Osteoblast (primary cell): ENCODE data around the gene UQCR11. TPM values are rescaled to one million over a fixed set of nuclear protein-coding genes. Genes with fewer than 3 reads are reported as not detected.

ENCODE experiments used
- DNase-seq: peaks from one replicate; pipeline ENCODE4 v3.0.0; 2011; ENCODE audit warnings: low spot score, mixed read lengths; ENCODE audit not compliant: insufficient read length; ENCODE audit errors: missing footprints
- H2AFZ ChIP-seq: 2 replicates; pipeline ENCODE4 v1.6.0; 2011; ENCODE audit warnings: mild to moderate bottlenecking, low read length
- H3K27ac ChIP-seq: 2 replicates; pipeline ENCODE4 v1.5.1; 2011; ENCODE audit warnings: mild to moderate bottlenecking, low read depth, low read length, moderate library complexity
- H3K27me3 ChIP-seq: 2 replicates; pipeline ENCODE4 v1.6.0; 2012; ENCODE audit warnings: mild to moderate bottlenecking, control low read depth, inconsistent platforms, low read length, moderate library complexity; ENCODE audit not compliant: insufficient read depth
- H3K36me3 ChIP-seq: 2 replicates; pipeline ENCODE4 v1.5.1; 2011; ENCODE audit warnings: mild to moderate bottlenecking, low read length, control low read depth, moderate library complexity; ENCODE audit not compliant: insufficient read depth
- H3K4me1 ChIP-seq: 2 replicates; pipeline ENCODE4 v1.5.1; 2011; ENCODE audit warnings: mild to moderate bottlenecking, low read length, control low read depth, moderate library complexity; ENCODE audit not compliant: insufficient read depth
- H3K4me2 ChIP-seq: 2 replicates; pipeline ENCODE4 v1.6.0; 2011; ENCODE audit warnings: mild to moderate bottlenecking, low read length; ENCODE audit not compliant: insufficient read depth
- H3K4me3 ChIP-seq: fragments of 200-600 bp; sonication (generic); 3 replicates; pipeline ENCODE4 v1.5.1; 2012; ENCODE audit warnings: mild to moderate bottlenecking, low read length, inconsistent platforms; ENCODE audit not compliant: insufficient read depth
- H3K79me2 ChIP-seq: 2 replicates; pipeline ENCODE4 v1.6.0; 2012; ENCODE audit warnings: mild to moderate bottlenecking, low read length, control low read depth, inconsistent platforms; ENCODE audit not compliant: insufficient read depth
- H3K9me3 ChIP-seq: 2 replicates; pipeline ENCODE4 v1.5.1; 2011; ENCODE audit warnings: low read depth, low read length, control low read depth
- H4K20me1 ChIP-seq: 2 replicates; pipeline ENCODE4 v1.6.0; 2012; ENCODE audit warnings: mild to moderate bottlenecking, low read length, control low read depth; ENCODE audit not compliant: insufficient read depth
- CTCF ChIP-seq: IDR thresholded peaks from 2 replicates; pipeline ENCODE4 v1.5.1; 2011; ENCODE audit warnings: mild to moderate bottlenecking, low read depth, low read length, moderate library complexity; ENCODE audit errors: extremely low read depth
- total RNA-seq: library from RNA; depleted of rRNA; stranded (reverse); fragments of >200 nt; gene quantifications from 2 replicates; pipeline ENCODE4 v1.2.3, GENCODE V29; 2012

UQCR11 gene
- total RNA-seq, 1 donor, result 39.4 TPM

- H3K27ac ChIP-seq, result no peak overlapping the region
- H3K4me1 ChIP-seq, result no peaks in the 10 kb centered on the region
- no peak for DNase-seq
- no peak for TF ChIP-seq CTCF
- no peak overlapping the region for H2AFZ ChIP-seq
- peaks cover 4% of the 10 kb centered on the region for H4K20me1 ChIP-seq
- H3K4me3 ChIP-seq, result no peak overlapping the region
- H3K4me2 ChIP-seq, result no peak overlapping the region
- H3K36me3 ChIP-seq, result peaks cover 44% of the 10 kb centered on the region
- no peaks in the 10 kb centered on the region for H3K27me3 ChIP-seq
- H3K79me2 ChIP-seq, result no peaks in the 10 kb centered on the region
- H3K9me3 ChIP-seq, result no peaks in the 10 kb centered on the region
Measured at GRCh38 chr19:1612114-1613086, 7.1 kb upstream of the UQCR11 start.

- no peak for DNase-seq
- Histone ChIP-seq H3K79me2 (no peaks in the 10 kb centered on the region), H3K27me3 (no peaks in the 10 kb centered on the region), H3K4me1 (peaks cover 4% of the 10 kb centered on the region), H4K20me1 (no peaks in the 10 kb centered on the region), H3K4me2 (no peak overlapping the region), H3K9me3 (no peaks in the 10 kb centered on the region), H3K4me3 (no peak overlapping the region), H3K36me3 (peaks cover 42% of the 10 kb centered on the region), H2AFZ (no peak overlapping the region), H3K27ac (no peak overlapping the region)
- no peak for TF ChIP-seq CTCF
Measured at GRCh38 chr19:1611353-1611752, 6.1 kb upstream of the UQCR11 start.

GRCh38 chr19:1610579-1610978, 5.3 kb upstream of the UQCR11 start:
- peaks cover 9% of the 10 kb centered on the region for H3K4me1 ChIP-seq
- H3K4me2 ChIP-seq, result no peak overlapping the region
- no peak for TF ChIP-seq CTCF
- H3K79me2 ChIP-seq, result no peaks in the 10 kb centered on the region
- no peaks in the 10 kb centered on the region for H3K27me3 ChIP-seq
- H4K20me1 ChIP-seq, result no peaks in the 10 kb centered on the region
- peaks cover 37% of the 10 kb centered on the region for H3K36me3 ChIP-seq
- H2AFZ ChIP-seq, result no peak overlapping the region
- no peak overlapping the region for H3K27ac ChIP-seq
- DNase-seq, result no peak
- no peaks in the 10 kb centered on the region for H3K9me3 ChIP-seq
- no peak overlapping the region for H3K4me3 ChIP-seq

DNA sequence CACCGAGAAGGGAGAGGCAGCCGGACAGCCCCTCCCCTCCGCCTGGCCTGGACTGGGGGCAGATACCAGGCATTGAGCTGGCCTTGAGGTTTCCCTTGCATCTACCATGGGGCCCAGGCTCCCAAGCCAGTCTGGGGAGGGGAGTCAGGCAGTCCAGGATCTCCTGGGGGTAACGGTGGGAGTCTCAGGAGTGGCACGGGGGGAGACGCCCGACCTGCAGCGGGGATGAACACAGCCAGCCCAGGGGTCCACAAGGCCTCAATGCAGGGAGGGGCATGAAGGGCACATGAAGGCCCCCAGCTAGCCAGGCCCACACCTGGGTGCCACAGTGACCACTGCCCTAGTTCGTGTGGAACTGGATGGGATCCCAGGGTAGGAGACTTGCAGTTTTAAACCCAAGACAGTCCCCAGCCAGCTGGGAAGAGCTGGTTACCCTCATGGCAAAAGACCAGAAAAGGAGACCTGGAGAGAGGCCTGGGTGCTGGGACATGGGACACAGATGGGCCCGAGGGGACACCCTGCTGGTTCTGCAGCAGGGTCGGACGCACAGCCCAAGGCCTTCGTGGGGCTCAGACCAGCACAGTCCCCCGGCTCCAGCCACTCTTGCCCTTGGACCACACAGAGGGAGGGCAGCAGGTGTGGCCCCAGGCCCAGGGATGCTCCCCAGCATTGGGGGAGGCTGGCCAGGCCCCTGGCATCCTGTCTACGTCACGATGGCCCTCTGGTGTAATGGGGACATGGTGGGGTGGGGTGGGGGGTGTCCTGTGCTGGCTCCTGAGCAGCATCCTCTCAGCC, 4.6 kb upstream of the UQCR11 start:
- H3K4me2 ChIP-seq, result no peak overlapping the region
- no peaks in the 10 kb centered on the region for H3K9me3 ChIP-seq
- peaks cover 4% of the 10 kb centered on the region for H3K79me2 ChIP-seq
- H2AFZ ChIP-seq, result no peak overlapping the region
- H3K27ac ChIP-seq, result no peak overlapping the region
- TF ChIP-seq CTCF, result no peak
- no peak overlapping the region for H3K4me3 ChIP-seq
- peaks cover 9% of the 10 kb centered on the region for H3K4me1 ChIP-seq
- H3K27me3 ChIP-seq, result no peaks in the 10 kb centered on the region
- H4K20me1 ChIP-seq, result no peaks in the 10 kb centered on the region
- no peak for DNase-seq
- peaks cover 33% of the 10 kb centered on the region for H3K36me3 ChIP-seq
